AG09309 (cell line): ENCODE results near the gene AGK.

Experiments used
- DNase-seq: peaks from one replicate; pipeline ENCODE4 v3.0.0-alpha.2; 2010; ENCODE audit warnings: low read depth
- H3K4me3 ChIP-seq: 2 replicates; pipeline ENCODE4 v1.5.1; 2011; ENCODE audit warnings: mild to moderate bottlenecking, low read depth, low read length, moderate library complexity; ENCODE audit not compliant: control insufficient read depth
- CTCF ChIP-seq: IDR thresholded peaks from 2 replicates; pipeline ENCODE4 v1.5.1; 2011; ENCODE audit warnings: mild to moderate bottlenecking, low read depth, low read length, inconsistent platforms; ENCODE audit not compliant: insufficient read depth, control insufficient read depth; ENCODE audit errors: missing control alignments

Gene AGK

GRCh38 chr7:141515941-141516340, 35.3 kb upstream of the AGK start:
- DNase-seq = no peak
- H3K4me3 ChIP-seq = no peak overlapping the region
- no peak for TF ChIP-seq CTCF

- no peak for DNase-seq
- TF ChIP-seq CTCF = no peak
- no peak overlapping the region for H3K4me3 ChIP-seq
Measured at GRCh38 chr7:141519623-141520022, 31.6 kb upstream of the AGK start.

GRCh38 chr7:141522657-141523342, 28.4 kb upstream of the AGK start:
- no peak for DNase-seq
- H3K4me3 ChIP-seq = no peak overlapping the region
- TF ChIP-seq CTCF = no peak

- TF ChIP-seq CTCF = no peak
- H3K4me3 ChIP-seq = no peak overlapping the region
- DNase-seq = no peak
Measured at GRCh38 chr7:141525973-141526514, 25.2 kb upstream of the AGK start.

GRCh38 chr7:141527076-141527475, 24.1 kb upstream of the AGK start:
- DNase-seq = no peak
- H3K4me3 ChIP-seq = no peak overlapping the region
- TF ChIP-seq CTCF = no peak

- TF ChIP-seq CTCF = no peak
- H3K4me3 ChIP-seq = no peak overlapping the region
- no peak for DNase-seq
Measured at GRCh38 chr7:141528399-141528798, 22.8 kb upstream of the AGK start.
